NCI-H146 treated with DMSO at 0.1 percent for 48 hours (cell line): Measurements from ENCODE around the gene PLEKHF1.

Experiments used
- DNase-seq: peaks from one replicate; lab custom pipeline; 2025; ENCODE audit not compliant: unreplicated experiment; lab: John Stamatoyannopoulos, UW

The PLEKHF1 gene

DNA sequence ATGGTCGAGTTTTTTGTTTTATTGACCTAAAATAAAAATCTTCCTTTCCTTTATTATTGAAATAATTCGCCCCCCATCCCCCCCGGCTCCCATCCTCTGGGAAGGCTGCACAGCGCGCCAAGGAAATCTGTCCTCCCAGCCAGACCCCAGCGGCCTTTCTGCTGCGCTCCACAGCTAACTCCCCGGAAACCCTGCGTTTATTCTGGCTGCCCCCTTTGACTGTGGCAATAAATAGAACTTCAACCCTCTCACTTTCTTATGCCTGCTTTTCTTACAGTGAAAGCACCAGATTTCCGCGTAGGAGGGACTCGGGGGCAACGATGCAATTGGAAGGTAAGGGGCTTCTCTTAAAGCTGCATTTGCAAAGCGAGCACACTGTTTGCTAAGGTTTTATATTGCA lies 59.5 kb downstream of the PLEKHF1 start:
- DNase-seq = peak; percentile 42
